Hippocampal formation (tissue), 2 donors: ENCODE data around the gene NKAIN2.
"Not testable (repeated sequence)": the region's sequence is repeated elsewhere in the genome, so short reads cannot be mapped to it uniquely, and the experiment has no call there.

ENCODE experiments used
- DNase-seq, 2 donors: peaks; one replicate each; lab custom pipeline; 2025; lab: John Stamatoyannopoulos, UW

Gene NKAIN2

GRCh38 chr6:124080483-124080882 is 276.8 kb downstream of the NKAIN2 start:
- DNase-seq = no peak

GRCh38 chr6:124090491-124090890 is 286.8 kb downstream of the NKAIN2 start:
- DNase-seq = no peak

GRCh38 chr6:124099520-124099919 is 295.9 kb downstream of the NKAIN2 start:
- no peak for DNase-seq

- no peak for DNase-seq
Observed at GRCh38 chr6:124110514-124110913, 306.8 kb downstream of the NKAIN2 start.

GRCh38 chr6:124119596-124119995 is 315.9 kb downstream of the NKAIN2 start:
- no peak for DNase-seq

- DNase-seq = no peak
Observed at GRCh38 chr6:124123617-124124209, 320.0 kb downstream of the NKAIN2 start.

GRCh38 chr6:124131259-124131658 is 327.6 kb downstream of the NKAIN2 start:
- no peak for DNase-seq

- DNase-seq = no peak
Observed at GRCh38 chr6:124131779-124132178, 328.1 kb downstream of the NKAIN2 start.

GRCh38 chr6:124132256-124132655 is 328.6 kb downstream of the NKAIN2 start:
- DNase-seq = no peak

GRCh38 chr6:124142852-124143251 is 339.2 kb downstream of the NKAIN2 start:
- no peak for DNase-seq

- no peak for DNase-seq
Observed at GRCh38 chr6:124143435-124143834, 339.8 kb downstream of the NKAIN2 start.

GRCh38 chr6:124147621-124148020 is 344.0 kb downstream of the NKAIN2 start:
- no peak for DNase-seq

- no peak for DNase-seq
Observed at GRCh38 chr6:124148236-124148957, 344.7 kb downstream of the NKAIN2 start.

- no peak for DNase-seq
Observed at GRCh38 chr6:124149646-124150045, 346.0 kb downstream of the NKAIN2 start.

- DNase-seq = no peak
Observed at GRCh38 chr6:124158024-124158423, 354.4 kb downstream of the NKAIN2 start.

- DNase-seq = no peak
Observed at GRCh38 chr6:124163676-124164075, 360.0 kb downstream of the NKAIN2 start.

- DNase-seq = no peak
Observed at GRCh38 chr6:124164343-124164742, 360.7 kb downstream of the NKAIN2 start.

- DNase-seq = not testable (repeated sequence)
Observed at GRCh38 chr6:124167249-124167648, 363.6 kb downstream of the NKAIN2 start.

GRCh38 chr6:124190256-124190655 is 386.6 kb downstream of the NKAIN2 start:
- no peak for DNase-seq

- DNase-seq = no peak
Observed at GRCh38 chr6:124193132-124193531, 389.5 kb downstream of the NKAIN2 start.

- DNase-seq = no peak
Observed at GRCh38 chr6:124197148-124197547, 393.5 kb downstream of the NKAIN2 start.

GRCh38 chr6:124199286-124199685 is 395.6 kb downstream of the NKAIN2 start:
- DNase-seq = no peak

GRCh38 chr6:124200661-124201060 is 397.0 kb downstream of the NKAIN2 start:
- no peak for DNase-seq
